K562 (cell line): ENCODE data around the gene AAK1. TPM values are rescaled to one million over a fixed set of nuclear protein-coding genes. Genes with fewer than 3 reads are reported as not detected.
A peak's percentile ranks its signal among the peaks of the same experiment; 100 is the strongest.

Experiments
- BCOR ChIP-seq: fragments of 450-650 bp; IDR thresholded peaks from 2 replicates; pipeline ENCODE4 v1.6.1; 2016
- CTCF ChIP-seq, 3 experiments: IDR thresholded peaks in 2 of 3; conservative IDR thresholded peaks in 1 of 3; 2 replicates each; pipeline ENCODE4 v1.5.1; 2011 to 2012; ENCODE audit warnings: low read length in 3 of 3, mild to moderate bottlenecking in 3 of 3, control low read depth in 2 of 3, improper control_type of control experiment in 1 of 3, inconsistent platforms in 1 of 3, low read depth in 1 of 3, mixed read lengths in 1 of 3, moderate library complexity in 1 of 3; ENCODE audit not compliant: insufficient read depth in 2 of 3
- GTF2A2 ChIP-seq: IDR thresholded peaks from 2 replicates; pipeline ENCODE4 v1.6.1; 2016; ENCODE audit warnings: mild to moderate bottlenecking, missing genetic modification characterization, missing compliant biosample characterization
- HNRNPL ChIP-seq: fragments of 200-400 bp; formaldehyde crosslinking; IDR thresholded peaks from 2 replicates; pipeline ENCODE4 v1.6.1; 2017; ENCODE audit warnings: low read depth, mild to moderate bottlenecking, low read length
- ILF3 ChIP-seq: fragments of 450-650 bp; IDR thresholded peaks from 2 replicates; pipeline ENCODE4 v1.6.1; 2018; ENCODE audit warnings: antibody characterized with exemption, mild to moderate bottlenecking, moderate library complexity, borderline replicate concordance
- KDM5B ChIP-seq: fragments of 200-600 bp; sonication (generic); IDR thresholded peaks from 2 replicates; pipeline ENCODE4 v1.6.1; 2012; ENCODE audit warnings: low read depth, mild to moderate bottlenecking, moderate library complexity, low read length, control low read depth, inconsistent platforms; ENCODE audit not compliant: insufficient replicate concordance
- MLLT1 ChIP-seq, 2 experiments: fragments of 450-650 bp; IDR thresholded peaks; 2 replicates each; pipeline ENCODE4 v1.6.1; 2016
- MNT ChIP-seq, 2 experiments: fragments of 450-650 bp; conservative IDR thresholded peaks; 2 replicates each; pipeline ENCODE4 v1.6.1; 2017; ENCODE audit warnings: mild to moderate bottlenecking in 2 of 2, moderate library complexity in 2 of 2
- NCOR1 ChIP-seq: fragments of 450-650 bp; IDR thresholded peaks from 2 replicates; pipeline ENCODE4 v1.6.1; 2016; ENCODE audit warnings: mild to moderate bottlenecking, moderate library complexity
- RAD21 ChIP-seq, 2 experiments: fragments of 250-450 bp in 1 of 2; fragments of 450-650 bp in 1 of 2; sonication (Bioruptor Pico) in 1 of 2; formaldehyde crosslinking in 1 of 2; IDR thresholded peaks in 1 of 2; conservative IDR thresholded peaks in 1 of 2; 2 replicates each; pipeline versions ENCODE4 v1.4.0 to v1.8.0; 2020 to 2022; ENCODE audit warnings: mild to moderate bottlenecking in 2 of 2, moderate library complexity in 1 of 2
- SUPT5H ChIP-seq: fragments of 450-650 bp; IDR thresholded peaks from 2 replicates; pipeline ENCODE4 v1.6.1; 2016
- ZBTB7A ChIP-seq: IDR thresholded peaks from 2 replicates; pipeline ENCODE4 v1.6.1; 2011; ENCODE audit warnings: low read depth, mild to moderate bottlenecking, low read length, moderate library complexity, borderline replicate concordance; ENCODE audit not compliant: control insufficient read depth
- ZMIZ1 ChIP-seq, 2 experiments: fragments of 150-350 bp in 1 of 2; IDR thresholded peaks; 2 replicates each; pipeline ENCODE4 v1.6.1; 2012 to 2016; ENCODE audit warnings: low read depth in 2 of 2, low read length in 2 of 2, mild to moderate bottlenecking in 1 of 2, moderate library complexity in 1 of 2
- ZNF695 ChIP-seq: fragments of 450-650 bp; formaldehyde crosslinking; IDR thresholded peaks from 2 replicates; pipeline ENCODE4 v1.4.0; 2020; ENCODE audit warnings: mild to moderate bottlenecking, moderate library complexity
- ZNF77 ChIP-seq: fragments of 250-450 bp; sonication (Bioruptor Pico); IDR thresholded peaks from 2 replicates; pipeline ENCODE4 v1.5.0; 2020
- polyA plus RNA-seq, 8 experiments: library from polyadenylated mRNA; depleted of rRNA in 4 of 8; stranded (reverse) in 5 of 8; unstranded in 3 of 8; fragments of >200 nt; fragmentation: Nextera tagmentation in 2 of 8; fragmentation: Illumina TruSeq in 1 of 8; extraction: Ambion mirVana in 2 of 8; extraction: Trizol in 1 of 8; gene quantifications; 2 replicates each; pipeline versions ENCODE4 v1.2.1 to v1.2.3, GENCODE V29; 2011 to 2014; ENCODE audit warnings: inconsistent platforms in 1 of 8, missing spikeins in 1 of 8
- total RNA-seq, 7 experiments: library from RNA; depleted of rRNA in 6 of 7; stranded (reverse); fragments of >200 nt in 6 of 7; fragmentation: Illumina TruSeq in 2 of 7; extraction: Trizol in 2 of 7; gene quantifications; 2 replicates each; pipeline versions ENCODE4 v1.2.1 to v1.2.3, GENCODE V29; 2011 to 2021; ENCODE audit warnings: low replicate concordance in 1 of 7
- TF ChIP-seq, protein P1 (sequence below): fragments of 200-800 bp; sonication (Bioruptor generic); IDR thresholded peaks from 2 replicates; pipeline ENCODE4 v1.6.1; 2017; ENCODE audit warnings: missing genetic modification characterization, missing compliant biosample characterization

Gene AAK1
- total and polyA plus RNA-seq, 9 of the 15 experiments (the other 6 are each of a cell fraction or from before 2014, with no cell fraction given) = 0.89 to 17.1 (median 6.0) TPM

DNA sequence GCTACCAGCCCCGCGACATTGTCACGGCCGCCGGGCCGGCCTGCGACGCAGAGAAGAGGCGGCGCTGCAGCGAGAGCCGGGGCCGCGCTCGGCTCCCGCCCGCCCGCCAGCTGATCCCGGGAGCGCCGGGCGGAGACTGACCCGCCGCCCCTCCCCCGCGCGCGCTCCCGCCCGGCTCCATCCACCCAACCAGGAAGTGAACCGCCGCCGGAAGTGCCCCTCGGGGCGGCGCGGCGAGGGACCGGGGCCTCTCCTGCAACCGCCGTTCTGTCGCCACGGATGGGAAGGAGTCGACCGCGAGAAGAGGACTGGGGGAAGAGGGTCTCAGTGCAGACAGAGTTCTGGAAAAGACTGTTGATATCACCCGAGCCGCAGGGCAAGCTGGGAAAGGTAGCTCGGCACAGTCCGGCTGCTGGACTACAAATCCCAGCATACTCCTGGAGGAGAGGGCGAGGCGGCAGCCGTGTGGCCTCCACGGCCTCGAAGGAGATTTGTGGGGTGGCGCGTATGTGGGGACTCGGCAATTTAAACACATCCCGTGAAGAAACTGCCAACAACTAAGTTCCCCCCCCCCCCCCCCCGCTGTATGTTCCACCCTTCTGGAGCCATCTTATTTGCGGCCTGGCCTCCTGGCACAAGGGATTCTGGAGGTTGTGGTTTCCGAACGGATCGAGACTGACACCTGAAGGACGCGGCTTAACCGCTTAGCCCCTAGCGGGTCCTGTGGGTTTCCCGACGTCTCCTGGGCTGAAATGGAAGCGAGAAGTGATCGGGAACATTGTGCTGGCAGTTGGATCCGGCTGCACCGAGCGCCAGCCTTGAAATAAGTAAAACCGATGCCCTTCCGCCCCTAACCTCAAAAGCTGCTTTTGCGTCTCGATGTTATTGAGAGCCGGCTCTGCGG is at the start of gene AAK1 (continued):
- TF ChIP-seq ZBTB7A (peak; percentile 46; the same call in 1 of the 2 replicates), MNT (conservative IDR thresholded peaks at IDR 0.05) (peak; percentile 62 to 87), KDM5B (peak; percentile 29), ILF3 (no peak), ZMIZ1 (IDR thresholded peaks at IDR 0.05; ENCODE audit: low read depth in 2 of 2, low read length in 2 of 2) (no peak), NCOR1 (peak; percentile 47; the same call in 1 of the 2 replicates), MLLT1 (IDR thresholded peaks at IDR 0.05) (peak in 1 of 2 experiments; percentile 33; a peak in 1 of 4 replicates), CTCF (IDR thresholded peaks at IDR 0.05 in 2 of 3, conservative IDR thresholded peaks at IDR 0.05 in 1 of 3; ENCODE audit: insufficient read depth in 2 of 3, low read depth in 1 of 3, low read length in 3 of 3) (no peak; a peak in 1 of 6 replicates), ZNF77 (CRISPR knock-in tag) (no peak), RAD21 (CRISPR knock-in tag; conservative IDR thresholded peaks at IDR 0.05 in 1 of 2, IDR thresholded peaks at IDR 0.05 in 1 of 2) (no peak; a peak in 1 of 4 replicates), HNRNPL (no peak), BCOR (no peak), GTF2A2 (tag) (no peak), ZNF695 (CRISPR knock-in tag) (no peak), SUPT5H (peak; percentile 86)
- TF ChIP-seq, protein P1, sequence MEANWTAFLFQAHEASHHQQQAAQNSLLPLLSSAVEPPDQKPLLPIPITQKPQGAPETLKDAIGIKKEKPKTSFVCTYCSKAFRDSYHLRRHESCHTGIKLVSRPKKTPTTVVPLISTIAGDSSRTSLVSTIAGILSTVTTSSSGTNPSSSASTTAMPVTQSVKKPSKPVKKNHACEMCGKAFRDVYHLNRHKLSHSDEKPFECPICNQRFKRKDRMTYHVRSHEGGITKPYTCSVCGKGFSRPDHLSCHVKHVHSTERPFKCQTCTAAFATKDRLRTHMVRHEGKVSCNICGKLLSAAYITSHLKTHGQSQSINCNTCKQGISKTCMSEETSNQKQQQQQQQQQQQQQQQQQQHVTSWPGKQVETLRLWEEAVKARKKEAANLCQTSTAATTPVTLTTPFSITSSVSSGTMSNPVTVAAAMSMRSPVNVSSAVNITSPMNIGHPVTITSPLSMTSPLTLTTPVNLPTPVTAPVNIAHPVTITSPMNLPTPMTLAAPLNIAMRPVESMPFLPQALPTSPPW = peak; percentile 96
